T-helper 22 cell (primary cell): Measurements from ENCODE around the gene APOM.

Experiments used
- DNase-seq: peaks from one replicate; pipeline ENCODE4 v3.0.0-alpha.2; 2020; ENCODE audit warnings: low read depth

Gene APOM

GRCh38 chr6:31705931-31706330, 50.2 kb downstream of the APOM start:
- DNase-seq: no peak

GRCh38 chr6:31706599-31706998, 50.9 kb downstream of the APOM start, which contains the start of gene LY6G6F:
Gene LY6G6F, plus strand, starts transcription at chr6:31706866. Its CDS starts 41 bp downstream, at chr6:31706907.
- DNase-seq: no peak

GRCh38 chr6:31707701-31708100, 52.0 kb downstream of the APOM start:
- DNase-seq: no peak
